ENCODE results near the gene GOLGA6L10. TPM values are rescaled to one million over a fixed set of nuclear protein-coding genes. Genes with fewer than 3 reads are reported as not detected.
"Not testable (repeated sequence)": the region's sequence is repeated elsewhere in the genome, so short reads cannot be mapped to it uniquely, and the experiment has no call there.

Gene GOLGA6L10
- total and polyA plus RNA-seq, 4 donors: 0.15 to 0.67 (median 0.37) TPM

GRCh38 chr15:82344421-82344820, 4.9 kb downstream of the GOLGA6L10 start:
- not testable (repeated sequence) for H3K27ac ChIP-seq (ENCODE audit: low read depth in 1 of 2, low read length in 2 of 2); H3K4me3 ChIP-seq (ENCODE audit: low read depth in 1 of 3, low read length in 3 of 3); H3K4me1 ChIP-seq (ENCODE audit: control insufficient read depth in 4 of 4, insufficient read depth in 4 of 4, low read length in 3 of 4); H3K9me3 ChIP-seq (ENCODE audit: control insufficient read depth in 4 of 4, low read length in 3 of 4); H3K27me3 ChIP-seq (ENCODE audit: control insufficient read depth in 4 of 4, insufficient read depth in 4 of 4, low read length in 3 of 4); DNase-seq (ENCODE audit: low spot score); H3K36me3 ChIP-seq (ENCODE audit: control insufficient read depth in 4 of 4, insufficient read depth in 3 of 4, low read depth in 1 of 4, low read length in 3 of 4); H3K9ac ChIP-seq (ENCODE audit: low read depth in 1 of 2, low read length in 2 of 2)
- WGBS: 98% methylated on average over 11 of the region's 12 CpGs

- H3K27me3 ChIP-seq (ENCODE audit: control insufficient read depth in 4 of 4, insufficient read depth in 4 of 4, low read length in 3 of 4); DNase-seq (ENCODE audit: low spot score); H3K4me3 ChIP-seq (ENCODE audit: low read depth in 1 of 3, low read length in 3 of 3); H3K27ac ChIP-seq (ENCODE audit: low read depth in 1 of 2, low read length in 2 of 2); H3K9ac ChIP-seq (ENCODE audit: low read depth in 1 of 2, low read length in 2 of 2); H3K9me3 ChIP-seq (ENCODE audit: control insufficient read depth in 4 of 4, low read length in 3 of 4); H3K36me3 ChIP-seq (ENCODE audit: control insufficient read depth in 4 of 4, insufficient read depth in 3 of 4, low read depth in 1 of 4, low read length in 3 of 4); H3K4me1 ChIP-seq (ENCODE audit: control insufficient read depth in 4 of 4, insufficient read depth in 4 of 4, low read length in 3 of 4): not testable (repeated sequence)
- 94% methylated on average over 2 of the region's 5 CpGs for WGBS
These were observed 5.4 kb downstream of the GOLGA6L10 start for GRCh38 chr15:82343851-82344250.

- not testable (repeated sequence) for H3K27ac ChIP-seq (ENCODE audit: low read depth in 1 of 2, low read length in 2 of 2); DNase-seq (ENCODE audit: low spot score); H3K9ac ChIP-seq (ENCODE audit: low read depth in 1 of 2, low read length in 2 of 2); H3K27me3 ChIP-seq (ENCODE audit: control insufficient read depth in 4 of 4, insufficient read depth in 4 of 4, low read length in 3 of 4); H3K4me1 ChIP-seq (ENCODE audit: control insufficient read depth in 4 of 4, insufficient read depth in 4 of 4, low read length in 3 of 4); H3K36me3 ChIP-seq (ENCODE audit: control insufficient read depth in 4 of 4, insufficient read depth in 3 of 4, low read depth in 1 of 4, low read length in 3 of 4); H3K4me3 ChIP-seq (ENCODE audit: low read depth in 1 of 3, low read length in 3 of 3); H3K9me3 ChIP-seq (ENCODE audit: control insufficient read depth in 4 of 4, low read length in 3 of 4)
- TF ChIP-seq CTCF (IDR thresholded peaks at IDR 0.05; ENCODE audit: low read depth, low read length, missing input control) (peak; percentile 11), RAD21 (IDR thresholded peaks at IDR 0.05) (peak in 1 of 2 donors; percentile 34)
- WGBS: 54% methylated on average over 8 of the region's 11 CpGs
These were observed 6.5 kb downstream of the GOLGA6L10 start for GRCh38 chr15:82342632-82343374.

GRCh38 chr15:82338573-82338972, 10.7 kb downstream of the GOLGA6L10 start:
- H3K27ac ChIP-seq (ENCODE audit: low read depth in 1 of 2, low read length in 2 of 2); H3K4me3 ChIP-seq (ENCODE audit: low read depth in 1 of 3, low read length in 3 of 3); H3K9me3 ChIP-seq (ENCODE audit: control insufficient read depth in 4 of 4, low read length in 3 of 4); H3K27me3 ChIP-seq (ENCODE audit: control insufficient read depth in 4 of 4, insufficient read depth in 4 of 4, low read length in 3 of 4); H3K4me1 ChIP-seq (ENCODE audit: control insufficient read depth in 4 of 4, insufficient read depth in 4 of 4, low read length in 3 of 4); H3K9ac ChIP-seq (ENCODE audit: low read depth in 1 of 2, low read length in 2 of 2); DNase-seq (ENCODE audit: low spot score); H3K36me3 ChIP-seq (ENCODE audit: control insufficient read depth in 4 of 4, insufficient read depth in 3 of 4, low read depth in 1 of 4, low read length in 3 of 4): not testable (repeated sequence)
- WGBS: 91% methylated on average over 8 of the region's 8 CpGs

- H3K4me3 ChIP-seq (ENCODE audit: low read depth in 1 of 3, low read length in 3 of 3); DNase-seq (ENCODE audit: low spot score); H3K9ac ChIP-seq (ENCODE audit: low read depth in 1 of 2, low read length in 2 of 2); H3K36me3 ChIP-seq (ENCODE audit: control insufficient read depth in 4 of 4, insufficient read depth in 3 of 4, low read depth in 1 of 4, low read length in 3 of 4); H3K9me3 ChIP-seq (ENCODE audit: control insufficient read depth in 4 of 4, low read length in 3 of 4); H3K4me1 ChIP-seq (ENCODE audit: control insufficient read depth in 4 of 4, insufficient read depth in 4 of 4, low read length in 3 of 4); H3K27ac ChIP-seq (ENCODE audit: low read depth in 1 of 2, low read length in 2 of 2); H3K27me3 ChIP-seq (ENCODE audit: control insufficient read depth in 4 of 4, insufficient read depth in 4 of 4, low read length in 3 of 4): not testable (repeated sequence)
- 96% methylated on average over 10 of the region's 11 CpGs for WGBS
These were observed 11.2 kb downstream of the GOLGA6L10 start for GRCh38 chr15:82338053-82338452.

GRCh38 chr15:82337051-82337450, 12.2 kb downstream of the GOLGA6L10 start:
- not testable (repeated sequence) for H3K27me3 ChIP-seq (ENCODE audit: control insufficient read depth in 4 of 4, insufficient read depth in 4 of 4, low read length in 3 of 4); H3K27ac ChIP-seq (ENCODE audit: low read depth in 1 of 2, low read length in 2 of 2); H3K9me3 ChIP-seq (ENCODE audit: control insufficient read depth in 4 of 4, low read length in 3 of 4); DNase-seq (ENCODE audit: low spot score); H3K4me3 ChIP-seq (ENCODE audit: low read depth in 1 of 3, low read length in 3 of 3); H3K4me1 ChIP-seq (ENCODE audit: control insufficient read depth in 4 of 4, insufficient read depth in 4 of 4, low read length in 3 of 4); H3K36me3 ChIP-seq (ENCODE audit: control insufficient read depth in 4 of 4, insufficient read depth in 3 of 4, low read depth in 1 of 4, low read length in 3 of 4); H3K9ac ChIP-seq (ENCODE audit: low read depth in 1 of 2, low read length in 2 of 2)
- 95% methylated on average over 3 of the region's 5 CpGs for WGBS

GRCh38 chr15:82336180-82336647, 13.1 kb downstream of the GOLGA6L10 start:
- not testable (repeated sequence) for H3K9me3 ChIP-seq (ENCODE audit: control insufficient read depth in 4 of 4, low read length in 3 of 4); DNase-seq (ENCODE audit: low spot score); H3K4me1 ChIP-seq (ENCODE audit: control insufficient read depth in 4 of 4, insufficient read depth in 4 of 4, low read length in 3 of 4); H3K27me3 ChIP-seq (ENCODE audit: control insufficient read depth in 4 of 4, insufficient read depth in 4 of 4, low read length in 3 of 4); H3K4me3 ChIP-seq (ENCODE audit: low read depth in 1 of 3, low read length in 3 of 3); H3K27ac ChIP-seq (ENCODE audit: low read depth in 1 of 2, low read length in 2 of 2); H3K36me3 ChIP-seq (ENCODE audit: control insufficient read depth in 4 of 4, insufficient read depth in 3 of 4, low read depth in 1 of 4, low read length in 3 of 4); H3K9ac ChIP-seq (ENCODE audit: low read depth in 1 of 2, low read length in 2 of 2)
- 77% methylated on average over 10 of the region's 10 CpGs for WGBS

GRCh38 chr15:82335006-82335405, 14.3 kb downstream of the GOLGA6L10 start:
- H3K9me3 ChIP-seq (ENCODE audit: control insufficient read depth in 4 of 4, low read length in 3 of 4); H3K27me3 ChIP-seq (ENCODE audit: control insufficient read depth in 4 of 4, insufficient read depth in 4 of 4, low read length in 3 of 4); H3K36me3 ChIP-seq (ENCODE audit: control insufficient read depth in 4 of 4, insufficient read depth in 3 of 4, low read depth in 1 of 4, low read length in 3 of 4); DNase-seq (ENCODE audit: low spot score); H3K9ac ChIP-seq (ENCODE audit: low read depth in 1 of 2, low read length in 2 of 2); H3K4me3 ChIP-seq (ENCODE audit: low read depth in 1 of 3, low read length in 3 of 3); H3K4me1 ChIP-seq (ENCODE audit: control insufficient read depth in 4 of 4, insufficient read depth in 4 of 4, low read length in 3 of 4); H3K27ac ChIP-seq (ENCODE audit: low read depth in 1 of 2, low read length in 2 of 2): not testable (repeated sequence)
- WGBS: 89% methylated on average over 2 of the region's 2 CpGs
